NCI-H446 treated with DMSO at 0.1 percent for 48 hours (cell line): ENCODE data around the gene PHF24.
"Not testable (repeated sequence)": the region's sequence is repeated elsewhere in the genome, so short reads cannot be mapped to it uniquely, and the experiment has no call there.

ENCODE experiments used
- DNase-seq: peaks from one replicate; lab custom pipeline; 2025; lab: John Stamatoyannopoulos, UW

PHF24 gene

GRCh38 chr9:34997379-34997781 lies 39.3 kb downstream of the PHF24 start:
- no peak for DNase-seq

GRCh38 chr9:34998266-34998665 lies 40.2 kb downstream of the PHF24 start:
- no peak for DNase-seq

GRCh38 chr9:34999576-34999975 lies 41.5 kb downstream of the PHF24 start:
- no peak for DNase-seq

- DNase-seq = no peak
Measured at GRCh38 chr9:35000535-35001284, 42.6 kb downstream of the PHF24 start.

GRCh38 chr9:35001285-35001677 lies 43.2 kb downstream of the PHF24 start:
- no peak for DNase-seq

GRCh38 chr9:35001803-35002502 lies 43.9 kb downstream of the PHF24 start:
- no peak for DNase-seq

GRCh38 chr9:35002623-35003022 lies 44.5 kb downstream of the PHF24 start:
- DNase-seq = no peak

- not testable (repeated sequence) for DNase-seq
Measured at GRCh38 chr9:35004299-35004698, 46.2 kb downstream of the PHF24 start.

- DNase-seq = no peak
Measured at GRCh38 chr9:35010351-35010958, 52.4 kb downstream of the PHF24 start.

GRCh38 chr9:35014517-35014916 lies 56.4 kb downstream of the PHF24 start:
- DNase-seq = no peak

GRCh38 chr9:35023443-35023842 lies 65.4 kb downstream of the PHF24 start:
- not testable (repeated sequence) for DNase-seq

GRCh38 chr9:35026671-35027070 lies 68.6 kb downstream of the PHF24 start:
- no peak for DNase-seq

GRCh38 chr9:35027374-35027773 lies 69.3 kb downstream of the PHF24 start:
- DNase-seq = no peak

- no peak for DNase-seq
Measured at GRCh38 chr9:35027860-35028259, 69.8 kb downstream of the PHF24 start.

- DNase-seq = no peak
Measured at GRCh38 chr9:35028341-35028740, 70.3 kb downstream of the PHF24 start.

- no peak for DNase-seq
Measured at GRCh38 chr9:35029241-35029640, 71.2 kb downstream of the PHF24 start.

- no peak for DNase-seq
Measured at GRCh38 chr9:35029852-35030251, 71.8 kb downstream of the PHF24 start.
